GM15510 (cell line): ENCODE results near the gene KIAA1586.

Source experiments
- POLR2A ChIP-seq: IDR thresholded peaks from 3 replicates; pipeline ENCODE4 v1.6.1; 2011; ENCODE audit warnings: borderline replicate concordance; ENCODE audit not compliant: insufficient read length; ENCODE audit errors: extremely low read depth

The KIAA1586 gene, protein sequence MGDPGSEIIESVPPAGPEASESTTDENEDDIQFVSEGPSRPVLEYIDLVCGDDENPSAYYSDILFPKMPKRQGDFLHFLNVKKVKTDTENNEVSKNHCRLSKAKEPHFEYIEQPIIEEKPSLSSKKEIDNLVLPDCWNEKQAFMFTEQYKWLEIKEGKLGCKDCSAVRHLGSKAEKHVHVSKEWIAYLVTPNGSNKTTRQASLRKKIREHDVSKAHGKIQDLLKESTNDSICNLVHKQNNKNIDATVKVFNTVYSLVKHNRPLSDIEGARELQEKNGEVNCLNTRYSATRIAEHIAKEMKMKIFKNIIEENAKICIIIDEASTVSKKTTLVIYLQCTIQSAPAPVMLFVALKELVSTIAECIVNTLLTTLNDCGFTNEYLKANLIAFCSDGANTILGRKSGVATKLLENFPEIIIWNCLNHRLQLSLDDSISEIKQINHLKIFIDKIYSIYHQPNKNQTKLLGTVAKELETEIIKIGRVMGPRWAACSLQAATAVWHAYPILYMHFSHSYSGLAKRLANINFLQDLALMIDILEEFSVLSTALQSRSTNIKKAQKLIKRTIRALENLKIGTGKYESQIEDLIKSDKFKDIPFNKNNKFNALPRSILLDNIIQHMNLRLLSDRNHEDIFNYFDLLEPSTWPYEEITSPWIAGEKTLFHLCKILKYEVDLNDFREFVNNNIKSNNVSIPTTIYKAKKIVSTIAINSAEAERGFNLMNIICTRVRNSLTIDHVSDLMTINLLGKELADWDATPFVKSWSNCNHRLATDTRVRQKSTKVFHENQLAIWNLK

DNA sequence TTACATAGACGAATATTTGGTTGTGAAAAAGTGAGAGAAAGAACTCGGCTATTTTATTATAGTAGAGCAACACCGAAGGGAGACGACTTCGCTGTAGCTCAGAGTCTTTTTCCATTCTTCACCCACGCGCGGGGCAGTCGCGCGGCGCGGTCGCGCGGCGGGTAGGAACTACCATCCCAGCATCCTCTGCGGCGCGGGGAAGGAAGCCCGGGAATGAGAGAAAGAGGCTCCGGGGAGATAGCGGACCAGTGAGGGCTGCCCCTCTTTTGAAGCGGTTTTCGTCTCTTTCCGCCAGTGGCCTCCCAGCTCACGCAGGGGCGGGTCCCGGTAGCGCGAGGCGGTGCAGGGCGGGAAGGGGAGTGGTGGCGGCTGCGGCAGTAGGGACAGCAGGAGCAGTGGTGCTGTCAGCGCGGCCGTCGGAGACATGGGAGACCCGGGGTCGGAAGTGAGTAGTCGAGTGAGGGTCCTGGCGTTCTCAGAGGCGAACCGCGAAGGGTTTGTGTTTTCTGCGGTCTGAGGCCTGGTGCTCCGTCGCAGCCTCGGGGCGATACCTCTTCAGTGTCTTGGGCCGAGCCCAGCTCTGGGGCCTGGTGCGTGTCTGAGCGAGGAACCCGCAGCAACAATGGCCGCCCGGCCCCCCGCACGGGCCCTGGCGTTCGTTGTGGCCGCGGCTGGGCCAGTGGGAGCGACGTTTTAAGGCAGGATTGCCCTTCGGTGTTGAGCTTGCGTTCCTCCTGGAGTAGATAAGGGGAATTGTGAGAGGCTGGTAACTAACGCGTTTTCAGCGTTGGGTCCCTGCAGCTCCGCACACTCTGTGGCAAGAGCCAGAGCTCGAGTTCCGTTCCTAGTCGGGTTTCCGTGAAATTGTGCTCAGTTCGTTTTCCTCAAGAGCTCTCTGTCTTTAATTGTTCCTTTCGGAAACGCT lies at the start of gene KIAA1586:
Gene KIAA1586 (plus strand): TSS at position 362 of the 925 bp plus-strand sequence. CDS start 63 bp downstream, at position 425.
- TF ChIP-seq POLR2A, result peak; percentile 70

DNA sequence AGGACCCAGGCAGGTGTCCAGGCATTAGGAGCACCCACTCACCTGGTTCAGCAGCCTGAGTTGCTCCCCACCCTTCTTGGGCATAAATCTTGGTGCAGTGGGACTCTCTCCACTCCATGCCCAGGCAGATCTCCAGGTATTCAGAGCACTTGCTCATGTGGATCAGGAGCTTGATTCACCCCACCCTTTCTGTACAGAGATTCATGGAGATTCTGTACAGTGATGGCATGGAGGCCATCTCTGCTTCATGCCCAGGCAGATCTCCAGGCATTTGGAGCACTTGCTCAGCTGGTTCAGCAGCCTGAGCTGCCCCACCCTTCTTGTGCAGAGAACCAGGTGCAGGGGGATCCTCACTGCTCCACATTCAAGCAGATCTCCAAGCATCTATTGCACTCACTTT lies 47.4 kb upstream of the KIAA1586 start:
- no peak for TF ChIP-seq POLR2A

DNA sequence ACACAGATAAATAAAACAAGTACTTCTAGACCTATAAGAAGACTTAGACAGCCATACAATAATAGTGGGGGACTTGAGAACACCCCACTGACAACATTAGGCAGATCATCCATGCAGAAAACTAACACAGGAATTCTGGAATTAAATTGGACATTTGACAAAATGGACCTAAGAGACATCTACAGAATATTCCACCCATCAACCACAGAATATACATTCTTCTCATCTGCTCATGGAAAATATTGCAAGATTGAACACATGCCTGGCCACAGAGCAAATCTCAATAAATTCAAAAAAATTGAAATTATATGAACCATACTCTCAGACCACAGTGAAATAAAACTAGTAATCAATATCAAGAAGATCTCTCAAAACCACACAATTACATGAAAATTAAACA lies 44.3 kb upstream of the KIAA1586 start:
- TF ChIP-seq POLR2A, result no peak

DNA sequence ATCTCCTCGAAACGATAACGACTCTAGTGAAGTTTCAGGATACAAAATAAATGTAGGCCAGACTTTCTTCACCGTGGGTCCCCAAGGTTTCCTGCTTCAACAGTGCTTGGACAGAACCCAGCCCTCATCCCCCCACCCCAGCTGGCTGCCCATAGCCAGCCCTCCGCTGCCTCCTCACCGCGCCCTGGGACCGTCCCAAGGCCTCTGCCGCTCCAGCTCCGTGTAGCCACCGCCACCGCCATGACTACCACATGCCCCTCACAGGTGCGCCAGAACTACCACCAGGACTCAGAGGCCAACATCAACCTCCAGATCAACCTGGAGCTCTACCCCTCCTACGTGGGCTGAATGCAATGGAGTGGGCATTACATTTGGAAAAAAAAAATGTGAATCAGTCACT lies 42.2 kb upstream of the KIAA1586 start:
- no peak for TF ChIP-seq POLR2A

DNA sequence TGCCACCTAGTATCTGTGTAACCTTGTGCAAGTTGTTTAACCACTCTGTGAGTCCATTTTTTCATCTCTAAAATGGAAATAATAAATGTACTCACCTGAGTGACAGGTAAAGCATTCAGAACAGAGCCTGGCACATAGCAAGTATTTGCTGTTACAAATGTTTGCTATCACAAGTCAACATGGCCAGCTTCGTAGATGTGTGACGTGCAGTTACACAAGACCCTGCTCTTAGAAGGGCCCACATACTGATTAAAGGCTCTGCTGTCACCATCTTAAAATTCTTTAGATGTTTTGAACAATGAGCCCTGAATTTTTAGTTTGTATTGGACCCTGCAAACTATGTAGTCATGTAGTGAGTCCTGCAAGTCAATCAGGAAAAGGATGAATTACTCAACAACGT lies 40.4 kb upstream of the KIAA1586 start:
- no peak for TF ChIP-seq POLR2A

DNA sequence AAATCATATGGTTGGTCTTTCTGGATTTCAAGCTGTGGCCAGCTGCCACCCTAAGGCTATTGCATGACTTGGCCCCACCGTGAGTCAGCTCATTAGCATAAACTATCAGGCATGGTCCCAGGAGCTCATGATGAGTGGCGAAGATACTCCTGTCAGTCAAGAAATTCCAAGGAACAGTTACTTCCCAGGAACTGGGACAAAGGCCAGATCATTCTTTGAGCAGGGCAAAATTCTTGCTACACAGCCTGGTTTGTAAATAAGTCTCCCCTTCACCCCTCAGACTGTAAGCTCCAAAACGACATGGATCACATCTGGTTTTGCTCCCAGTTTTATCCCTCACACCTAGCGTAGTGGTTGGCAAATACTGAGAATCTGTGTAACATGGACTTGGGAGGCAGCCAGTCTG lies 33.0 kb upstream of the KIAA1586 start:
- no peak for TF ChIP-seq POLR2A

DNA sequence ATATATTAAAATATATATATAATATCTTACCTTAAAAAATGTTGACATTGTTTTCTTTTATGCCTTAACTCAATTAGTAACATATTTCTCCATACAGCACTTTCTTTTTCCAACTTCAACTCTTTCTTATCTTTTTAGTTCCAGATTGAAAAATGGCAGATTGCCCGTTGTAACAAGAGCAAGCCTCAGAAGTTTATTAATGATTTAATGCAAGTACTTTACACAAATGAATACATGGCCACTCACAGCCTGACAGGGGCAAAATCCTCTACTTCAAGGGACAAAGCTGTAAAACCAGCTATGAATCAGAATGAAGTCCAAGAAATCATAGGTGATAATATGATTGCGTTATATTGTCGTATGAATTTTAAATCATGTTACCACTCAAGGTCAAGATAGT lies 29.4 kb upstream of the KIAA1586 start:
- TF ChIP-seq POLR2A, result no peak

DNA sequence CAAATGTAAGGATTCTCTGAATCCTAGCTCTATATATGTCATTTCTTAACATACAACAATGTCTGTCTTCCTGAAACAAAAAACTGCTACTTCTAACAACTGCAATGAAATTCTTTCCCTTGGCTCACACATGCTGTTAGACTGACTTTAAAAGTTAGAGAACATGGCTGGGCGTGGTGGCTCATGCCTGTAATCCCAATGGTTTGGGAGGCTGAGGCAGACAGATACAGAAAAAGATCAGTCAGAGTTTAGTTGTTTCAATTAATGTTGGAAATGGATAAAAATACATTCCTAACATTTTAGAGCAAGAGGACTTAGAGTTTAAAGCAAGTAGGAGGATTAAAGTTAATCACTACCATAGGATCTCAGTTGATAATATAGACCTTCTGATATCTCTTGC lies 28.7 kb upstream of the KIAA1586 start:
- no peak for TF ChIP-seq POLR2A

DNA sequence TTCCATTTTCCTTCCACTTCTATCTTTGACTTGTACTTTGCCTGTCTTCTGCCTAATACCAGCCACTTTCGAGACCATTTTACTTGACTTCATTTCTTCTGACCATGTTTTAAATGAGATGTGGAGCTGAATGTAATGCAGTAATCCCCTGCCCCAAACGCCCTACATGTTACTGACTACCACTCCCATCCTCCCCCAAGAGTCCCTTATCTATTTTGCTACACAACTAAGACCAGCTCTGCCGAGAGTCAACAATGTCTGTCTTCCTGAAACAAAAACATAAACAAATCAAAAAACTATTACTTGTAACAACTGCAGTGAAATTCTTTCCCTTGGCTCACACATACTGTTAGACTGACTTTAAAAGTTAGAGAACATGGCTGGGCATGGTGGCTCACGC lies 27.1 kb upstream of the KIAA1586 start:
- TF ChIP-seq POLR2A, result no peak

DNA sequence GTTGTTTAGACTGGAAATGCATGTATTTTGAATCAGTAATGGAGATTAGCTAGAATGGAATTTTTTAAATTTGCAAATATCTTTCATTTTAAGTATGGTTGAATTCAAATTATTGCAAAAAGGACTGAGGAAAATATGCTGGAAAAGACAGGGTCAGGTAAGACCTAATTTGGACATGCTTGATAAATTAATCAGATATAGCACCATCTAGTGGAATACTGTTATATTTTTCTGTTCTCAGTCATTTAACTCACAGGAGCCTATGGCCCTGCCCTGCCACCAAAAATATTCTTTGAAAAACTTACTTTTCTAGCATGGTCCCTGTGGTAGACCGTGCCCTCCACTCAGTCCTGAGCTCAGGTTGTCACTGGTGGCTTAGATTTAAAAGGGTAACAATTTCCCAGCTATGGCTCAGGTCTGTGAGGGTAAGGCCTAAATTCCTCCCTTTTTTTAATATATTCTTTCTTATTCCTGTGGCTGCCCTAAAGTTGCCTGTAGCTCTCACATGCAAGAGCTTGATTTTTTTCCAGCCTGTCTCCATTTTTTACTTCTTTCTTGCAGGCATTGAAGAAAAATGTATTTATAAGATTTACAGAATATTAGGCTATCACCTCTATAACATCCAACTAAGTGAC lies 25.3 kb upstream of the KIAA1586 start:
- no peak for TF ChIP-seq POLR2A

DNA sequence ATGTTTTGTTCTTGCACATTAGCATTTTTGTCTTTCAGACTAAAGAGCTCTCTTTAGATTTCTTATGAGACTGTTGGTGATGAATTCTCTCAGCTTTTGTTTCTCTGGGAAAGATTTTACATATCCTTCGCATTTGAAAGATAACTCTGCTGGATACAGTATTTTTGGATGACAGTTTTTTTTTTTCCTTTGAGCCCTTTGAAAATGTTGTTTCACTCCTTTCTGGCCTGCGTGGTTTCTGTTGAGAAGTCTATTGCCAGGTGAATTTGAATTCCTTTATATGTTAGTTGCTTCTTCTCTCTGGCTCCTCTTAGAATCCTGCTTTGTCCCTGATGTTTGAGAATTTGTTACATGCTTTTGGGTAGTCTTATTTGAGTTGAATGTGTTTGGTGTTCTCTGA lies 22.2 kb upstream of the KIAA1586 start:
- TF ChIP-seq POLR2A, result no peak

DNA sequence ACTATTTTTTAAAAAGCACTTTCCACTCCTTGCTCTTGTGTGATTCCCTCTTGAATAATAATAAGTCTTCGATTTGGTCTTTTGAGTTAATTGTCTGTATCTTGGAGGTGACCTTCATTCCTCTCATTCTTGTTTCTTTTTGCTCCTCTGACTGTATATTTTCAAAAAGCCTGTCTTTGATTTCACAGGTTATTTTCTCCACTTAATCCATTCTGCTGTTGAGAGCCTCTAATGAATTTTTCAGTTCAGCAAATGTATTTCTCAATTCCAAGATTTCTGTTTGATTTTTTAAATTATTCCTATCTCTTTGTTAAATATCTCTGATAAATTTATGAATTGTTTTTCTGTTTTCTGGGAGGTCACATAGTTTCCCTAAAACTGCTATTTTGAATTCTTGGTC lies 21.7 kb upstream of the KIAA1586 start:
- no peak for TF ChIP-seq POLR2A

DNA sequence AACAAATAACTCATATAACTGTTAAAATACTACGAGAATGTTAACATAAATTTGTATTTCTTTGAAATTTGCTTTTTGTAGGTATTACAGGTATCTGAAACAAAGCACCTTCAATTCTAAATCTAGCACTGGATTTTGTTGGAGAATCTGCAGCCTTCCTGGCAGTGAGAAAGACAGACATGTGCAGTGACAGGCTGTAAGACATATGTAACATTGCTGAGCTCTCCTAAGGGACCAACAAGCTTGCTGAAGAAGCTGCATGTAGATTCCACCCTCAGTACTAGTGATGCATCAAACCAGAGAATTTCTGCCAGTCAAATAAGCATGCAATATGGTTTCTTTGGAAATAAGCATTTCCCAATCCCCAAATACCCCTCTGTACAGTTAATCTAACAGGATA lies 20.5 kb upstream of the KIAA1586 start:
- TF ChIP-seq POLR2A, result no peak

DNA sequence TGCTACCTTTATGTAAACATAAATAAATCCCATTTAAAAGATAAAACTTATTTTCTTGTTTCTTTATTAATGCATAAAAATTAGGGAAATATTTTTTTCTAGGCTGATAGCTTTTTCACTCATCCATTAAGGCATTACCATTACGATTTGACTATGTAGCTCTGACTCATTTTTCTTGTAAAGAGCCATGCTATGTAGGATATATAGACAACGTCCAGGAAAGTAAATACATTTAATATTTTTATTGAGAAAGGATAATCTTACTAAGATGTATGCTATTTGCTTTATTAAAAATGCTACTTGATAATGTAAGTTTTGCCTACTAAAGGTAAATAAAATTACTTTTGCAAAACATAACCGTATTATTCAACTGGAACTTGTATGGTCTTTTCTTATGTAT lies 19.2 kb upstream of the KIAA1586 start:
- no peak for TF ChIP-seq POLR2A
